Vagina (tissue), 2 donors: Measurements from ENCODE around the gene GTPBP1.

ENCODE experiments used
- POLR2A ChIP-seq, 2 donors: fragments of 450-650 bp; IDR thresholded peaks; one replicate each; pipeline ENCODE4 v1.6.1; 2017; ENCODE audit warnings: antibody characterized with exemption in 2 of 2, mild to moderate bottlenecking in 2 of 2, moderate library complexity in 2 of 2
- POLR2AphosphoS5 ChIP-seq, 2 donors: sonication (generic); formaldehyde crosslinking; IDR thresholded peaks; one replicate each; pipeline ENCODE4 v1.9.0; 2017; ENCODE audit warnings: antibody characterized with exemption in 2 of 2, mild to moderate bottlenecking in 2 of 2, low read depth in 1 of 2; ENCODE audit not compliant: insufficient read depth in 1 of 2
- TF ChIP-seq, protein P1 (sequence below), 3 experiments: fragments of 450-650 bp in 2 of 3; fragments of 200-600 bp in 1 of 3; sonication (generic) in 1 of 3; IDR thresholded peaks; one replicate each; pipeline ENCODE4 v1.5.1; 2017 to 2019; ENCODE audit warnings: antibody characterized with exemption in 3 of 3, mild to moderate bottlenecking in 2 of 3, moderate library complexity in 2 of 3

DNA sequence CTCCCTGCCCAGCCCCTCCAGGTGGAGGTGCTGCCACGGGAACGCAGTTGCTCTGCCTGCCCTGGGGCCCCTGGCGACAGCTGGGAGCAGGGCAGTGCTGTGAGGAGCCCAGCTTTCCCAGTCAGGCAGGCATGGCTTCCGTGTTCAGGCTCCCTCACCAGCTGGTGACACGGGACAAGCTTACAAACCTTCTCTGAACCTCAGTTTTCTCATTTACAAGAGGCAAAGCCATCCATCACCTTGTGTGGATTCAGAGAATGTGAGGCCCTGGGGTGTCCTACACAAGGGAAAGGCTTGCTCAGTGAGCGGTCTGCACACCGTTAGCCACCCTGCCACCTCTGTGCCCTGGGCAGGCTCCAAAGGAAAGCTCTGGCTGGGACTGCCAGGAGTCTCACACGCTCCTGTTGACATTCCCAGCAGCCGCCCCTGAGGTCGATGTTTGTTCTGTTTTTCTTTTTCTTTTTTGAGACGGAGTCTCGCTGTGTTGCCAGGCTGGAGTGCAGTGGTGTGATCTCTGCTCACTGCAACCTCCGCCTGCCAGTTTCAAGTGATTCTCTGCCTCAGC lies 26.6 kb downstream of the GTPBP1 start:
- TF ChIP-seq, protein P1, sequence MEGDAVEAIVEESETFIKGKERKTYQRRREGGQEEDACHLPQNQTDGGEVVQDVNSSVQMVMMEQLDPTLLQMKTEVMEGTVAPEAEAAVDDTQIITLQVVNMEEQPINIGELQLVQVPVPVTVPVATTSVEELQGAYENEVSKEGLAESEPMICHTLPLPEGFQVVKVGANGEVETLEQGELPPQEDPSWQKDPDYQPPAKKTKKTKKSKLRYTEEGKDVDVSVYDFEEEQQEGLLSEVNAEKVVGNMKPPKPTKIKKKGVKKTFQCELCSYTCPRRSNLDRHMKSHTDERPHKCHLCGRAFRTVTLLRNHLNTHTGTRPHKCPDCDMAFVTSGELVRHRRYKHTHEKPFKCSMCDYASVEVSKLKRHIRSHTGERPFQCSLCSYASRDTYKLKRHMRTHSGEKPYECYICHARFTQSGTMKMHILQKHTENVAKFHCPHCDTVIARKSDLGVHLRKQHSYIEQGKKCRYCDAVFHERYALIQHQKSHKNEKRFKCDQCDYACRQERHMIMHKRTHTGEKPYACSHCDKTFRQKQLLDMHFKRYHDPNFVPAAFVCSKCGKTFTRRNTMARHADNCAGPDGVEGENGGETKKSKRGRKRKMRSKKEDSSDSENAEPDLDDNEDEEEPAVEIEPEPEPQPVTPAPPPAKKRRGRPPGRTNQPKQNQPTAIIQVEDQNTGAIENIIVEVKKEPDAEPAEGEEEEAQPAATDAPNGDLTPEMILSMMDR (IDR thresholded peaks at IDR 0.05), result no peak
- TF ChIP-seq POLR2A (IDR thresholded peaks at IDR 0.05) (no peak), POLR2AphosphoS5 (IDR thresholded peaks at IDR 0.05; ENCODE audit: insufficient read depth in 1 of 2, low read depth in 1 of 2) (no peak)
